ENCODE data around the gene GTF3C4.

The GTF3C4 gene

GRCh38 chr9:132656299-132656698 lies 14.0 kb upstream of the GTF3C4 start:
- Histone ChIP-seq H3K4me3 (replicated peaks; ENCODE audit: insufficient read depth, low read length) (no peak overlapping the region), H3K27ac (replicated peaks) (no peak overlapping the region), H3K27me3 (ENCODE audit: insufficient read depth, poor library complexity, severe bottlenecking) (no peaks in the 10 kb centered on the region)
- TF ChIP-seq SPI1 (IDR thresholded peaks at IDR 0.05; ENCODE audit: borderline replicate concordance, low read depth) (no peak), CTCF (IDR thresholded peaks at IDR 0.05; ENCODE audit: insufficient read depth, low read length) (no peak), GABPA (IDR thresholded peaks at IDR 0.05; ENCODE audit: low read depth) (no peak), REST (IDR thresholded peaks at IDR 0.05; ENCODE audit: insufficient replicate concordance, low read depth) (no peak), POLR2AphosphoS5 (IDR thresholded peaks at IDR 0.05; ENCODE audit: low read depth) (no peak)
- DNase-seq (ENCODE audit: low read depth in 1 of 2, low spot score in 1 of 2) = no peak

GRCh38 chr9:132662152-132662945 lies 7.9 kb upstream of the GTF3C4 start:
- no peak for DNase-seq (ENCODE audit: low read depth in 1 of 2, low spot score in 1 of 2)
- TF ChIP-seq SPI1 (IDR thresholded peaks at IDR 0.05; ENCODE audit: borderline replicate concordance, low read depth) (no peak), POLR2AphosphoS5 (IDR thresholded peaks at IDR 0.05; ENCODE audit: low read depth) (no peak), REST (IDR thresholded peaks at IDR 0.05; ENCODE audit: insufficient replicate concordance, low read depth) (no peak), CTCF (IDR thresholded peaks at IDR 0.05; ENCODE audit: insufficient read depth, low read length) (no peak), GABPA (IDR thresholded peaks at IDR 0.05; ENCODE audit: low read depth) (no peak)
- no peak overlapping the region for H3K4me3 ChIP-seq (replicated peaks; ENCODE audit: insufficient read depth, low read length)
- no peaks in the 10 kb centered on the region for H3K27me3 ChIP-seq (ENCODE audit: insufficient read depth, poor library complexity, severe bottlenecking)
- no peak overlapping the region for H3K27ac ChIP-seq (replicated peaks)

GRCh38 chr9:132663117-132663516 lies 7.1 kb upstream of the GTF3C4 start:
- H3K4me3 ChIP-seq (replicated peaks; ENCODE audit: insufficient read depth, low read length) = no peak overlapping the region
- TF ChIP-seq SPI1 (IDR thresholded peaks at IDR 0.05; ENCODE audit: borderline replicate concordance, low read depth) = no peak
- TF ChIP-seq CTCF (IDR thresholded peaks at IDR 0.05; ENCODE audit: insufficient read depth, low read length) = no peak
- TF ChIP-seq POLR2AphosphoS5 (IDR thresholded peaks at IDR 0.05; ENCODE audit: low read depth) = no peak
- no peak for TF ChIP-seq REST (IDR thresholded peaks at IDR 0.05; ENCODE audit: insufficient replicate concordance, low read depth)
- TF ChIP-seq GABPA (IDR thresholded peaks at IDR 0.05; ENCODE audit: low read depth) = no peak
- DNase-seq (ENCODE audit: low read depth in 1 of 2, low spot score in 1 of 2) = no peak
- no peaks in the 10 kb centered on the region for H3K27me3 ChIP-seq (ENCODE audit: insufficient read depth, poor library complexity, severe bottlenecking)
- H3K27ac ChIP-seq (replicated peaks) = no peak overlapping the region

Data from HL-60 (cell line).